ENCODE data around the gene FBXW4. TPM values are rescaled to one million over a fixed set of nuclear protein-coding genes. Genes with fewer than 3 reads are reported as not detected.

The FBXW4 gene
- total and polyA plus RNA-seq, 2 of the 8 experiments (the other 6 are each of a cell fraction or from before 2014, with no cell fraction given): 29.0 to 32.8 TPM

- Histone ChIP-seq H3K79me2 (ENCODE audit: control insufficient read depth in 1 of 2, insufficient read depth in 2 of 2, low read length in 2 of 2) (no peaks in the 10 kb centered on the region), H3K4me3 (ENCODE audit: extremely low read depth in 1 of 4, insufficient read depth in 2 of 4, low read depth in 3 of 4, low read length in 4 of 4) (no peak overlapping the region), H3K4me2 (ENCODE audit: insufficient read depth in 1 of 2, low read depth in 2 of 2, low read length in 2 of 2) (no peak overlapping the region), H3K23ac (ENCODE audit: insufficient read length) (no peak overlapping the region), H4K20me1 (replicated peaks in 1 of 2; ENCODE audit: control insufficient read depth in 1 of 2, insufficient read depth in 2 of 2, low read length in 2 of 2) (no peaks in the 10 kb centered on the region), H3K18ac (ENCODE audit: extremely low read depth, low read length) (no peak overlapping the region), H3K4ac (replicated peaks; ENCODE audit: insufficient read length, low read depth, low read length) (no peak overlapping the region), H3K27me3 (replicated peaks in 1 of 4; ENCODE audit: control insufficient read depth in 3 of 4, extremely low read depth in 1 of 4, insufficient read depth in 3 of 4, low read length in 3 of 4) (no peaks in the 10 kb centered on the region), H2BK15ac (ENCODE audit: low read length) (no peak overlapping the region), H3K36me3 (ENCODE audit: control insufficient read depth in 2 of 4, insufficient read depth in 4 of 4, low read length in 3 of 4) (no peaks in the 10 kb centered on the region), H3K14ac (ENCODE audit: insufficient read length) (no peak overlapping the region), H2AK5ac (ENCODE audit: low read depth, low read length) (no peak overlapping the region), H3K9me3 (ENCODE audit: insufficient read depth in 2 of 2, low read depth in 1 of 2, low read length in 1 of 2) (no peaks in the 10 kb centered on the region), H2BK20ac (ENCODE audit: low read length) (no peak overlapping the region), H2BK120ac (replicated peaks; ENCODE audit: low read depth, low read length) (no peak overlapping the region), H4K8ac (ENCODE audit: extremely low read depth, insufficient read depth, low read length) (no peak overlapping the region), H3K4me1 (replicated peaks in 1 of 4; ENCODE audit: control insufficient read depth in 3 of 4, insufficient read depth in 4 of 4, low read length in 3 of 4) (peaks cover 0 to 3% (median 0%) of the 10 kb centered on the region in 4 experiments; a peak in 2 of 7 replicates), H4K91ac (replicated peaks; ENCODE audit: insufficient read length, low read length) (no peak overlapping the region), H3K23me2 (ENCODE audit: low read depth, low read length) (no peaks in the 10 kb centered on the region; the same call in 1 of the 2 replicates), H3K79me1 (ENCODE audit: low read depth, low read length) (no peaks in the 10 kb centered on the region), H2BK12ac (ENCODE audit: low read depth, low read length) (no peak overlapping the region), H2AFZ (ENCODE audit: low read length) (0 out of 2 replicates have a peak overlapping the region, but pooled peaks have one; percentile 40), H3K27ac (ENCODE audit: low read depth, low read length) (no peak overlapping the region), H4K5ac (ENCODE audit: insufficient read length, low read depth, low read length) (no peak overlapping the region), H3K56ac (replicated peaks; ENCODE audit: insufficient read length, low read depth, low read length) (no peak overlapping the region), H2BK5ac (ENCODE audit: low read depth, low read length) (no peak overlapping the region), H3K9ac (replicated peaks in 1 of 4; ENCODE audit: extremely low read depth in 1 of 4, low read depth in 3 of 4, low read length in 3 of 4) (no peak overlapping the region)
- CTCF ChIA-PET (ENCODE audit: partially characterized antibody): interaction anchor here (0.6 to 2.1 kb wide), 3 partner anchors 11 to 21 kb away, joined by 4 to 9 read pairs (median 6); no protein-coding TSS in a partner anchor
- POLR2A ChIA-PET (ENCODE audit: partially characterized antibody): no interaction called here
- DNase-seq (ENCODE audit: low read depth in 1 of 2, low spot score in 2 of 2) (no peak), FAIRE-seq (no peak)
- WGBS, 2 experiments (ENCODE audit: extremely low coverage in 1 of 2, insufficient coverage in 1 of 2, insufficient read length in 1 of 2, insufficient replicate concordance in 2 of 2, low coverage in 1 of 2, low lambda C conversion rate in 2 of 2, missing lambda C conversion rate in 1 of 2): 98% methylated on average over 3 of the region's 3 CpGs; no CpG with 5 or more reads in 1 of the 2 experiments
- no peak for TF ChIP-seq KDM5A (IDR thresholded peaks at IDR 0.05; ENCODE audit: low read length)
- TF ChIP-seq EGR1 (IDR thresholded peaks at IDR 0.05; ENCODE audit: borderline replicate concordance, low read depth, low read length): no peak
- TF ChIP-seq NRF1 (IDR thresholded peaks at IDR 0.05; ENCODE audit: low read depth, low read length): no peak
- no peak for TF ChIP-seq MAFK (IDR thresholded peaks at IDR 0.05; ENCODE audit: low read depth, low read length)
- TF ChIP-seq JUN (IDR thresholded peaks at IDR 0.05; ENCODE audit: low read depth, low read length): no peak
- no peak for TF ChIP-seq CBX5 (IDR thresholded peaks at IDR 0.05; ENCODE audit: low read depth, low read length)
- no peak for TF ChIP-seq POLR2AphosphoS5 (IDR thresholded peaks at IDR 0.05; ENCODE audit: low read depth, low read length)
- no peak for TF ChIP-seq ATF2 (IDR thresholded peaks at IDR 0.05; ENCODE audit: low read length)
- TF ChIP-seq SIRT6 (IDR thresholded peaks at IDR 0.05; ENCODE audit: low read length): no peak
- TF ChIP-seq SIN3A (conservative IDR thresholded peaks at IDR 0.05 in 1 of 2, IDR thresholded peaks at IDR 0.05 in 1 of 2; ENCODE audit: low read depth in 1 of 2, low read length in 2 of 2): no peak
- TF ChIP-seq CREB1 (IDR thresholded peaks at IDR 0.05): no peak
- TF ChIP-seq RXRA (IDR thresholded peaks at IDR 0.05; ENCODE audit: insufficient read depth, low read depth, low read length): no peak
- TF ChIP-seq SUZ12 (IDR thresholded peaks at IDR 0.05; ENCODE audit: low read length): no peak
Observed at GRCh38 chr10:101723176-101723575, 28.2 kb upstream of the FBXW4 start.

All from H1 (cell line).